SK-N-SH (cell line): ENCODE data around the gene FXYD2. TPM values are rescaled to one million over a fixed set of nuclear protein-coding genes. Genes with fewer than 3 reads are reported as not detected.

Experiments
- CTCF ChIA-PET: fragments of 300-600, 350-600 bp; formaldehyde crosslinking; extraction: SDS; loops from one replicate; lab custom pipeline; 2021; lab: Yijun Ruan, JAX
- POLR2A ChIA-PET: fragments of 350-600 bp; sonication (Branson Sonifier 250); formaldehyde crosslinking; extraction: SDS; loops from one replicate; lab custom pipeline; 2020; ENCODE audit warnings: antibody characterized with exemption, inconsistent platforms; lab: Yijun Ruan, JAX
- DNase-seq: peaks from one replicate; pipeline ENCODE4 v3.0.0; 2012
- H2AFZ ChIP-seq: fragments of 200-600 bp; sonication (generic); 2 replicates; pipeline ENCODE4 v1.8.1; 2016; ENCODE audit warnings: antibody characterized with exemption, mild to moderate bottlenecking, low read depth
- H3F3A ChIP-seq: fragments of 200-600 bp; sonication (generic); replicated peaks from 2 replicates; pipeline ENCODE3; 2016; ENCODE audit warnings: antibody characterized with exemption, mild to moderate bottlenecking; ENCODE audit not compliant: insufficient read depth
- H3K27ac ChIP-seq, 2 experiments: fragments of 200-500 bp in 1 of 2; fragments of 200-600 bp in 1 of 2; sonication (Bioruptor generic) in 1 of 2; sonication (generic), shearing (Covaris generic) in 1 of 2; 2 replicates each; pipeline versions ENCODE4 v1.5.1 to v1.6.1; 2014 to 2016; ENCODE audit warnings: low read depth in 2 of 2, inconsistent platforms in 1 of 2, low read length in 1 of 2, mild to moderate bottlenecking in 1 of 2, mixed read lengths in 1 of 2
- H3K27me3 ChIP-seq: fragments of 200-600 bp; sonication (generic), shearing (Covaris generic); 2 replicates; pipeline ENCODE4 v1.6.1; 2016; ENCODE audit warnings: mixed run types; ENCODE audit not compliant: insufficient read depth
- H3K36me3 ChIP-seq, 2 experiments: fragments of 200-500 bp in 1 of 2; fragments of 200-600 bp in 1 of 2; sonication (Bioruptor generic) in 1 of 2; sonication (generic) in 1 of 2; replicated peaks in 1 of 2; 2 replicates each; pipeline versions ENCODE3 to v1.5.1; 2014 to 2016; ENCODE audit warnings: low read length in 1 of 2, mild to moderate bottlenecking in 1 of 2; ENCODE audit not compliant: insufficient read depth in 2 of 2, control insufficient read depth in 1 of 2
- H3K4me1 ChIP-seq, 2 experiments: fragments of 200-500 bp in 1 of 2; fragments of 200-600 bp in 1 of 2; sonication (Bioruptor generic) in 1 of 2; sonication (generic), shearing (Covaris generic) in 1 of 2; 2 replicates each; pipeline versions ENCODE4 v1.5.1 to v1.6.1; 2014 to 2016; ENCODE audit warnings: low read depth in 1 of 2, low read length in 1 of 2, mixed run types in 1 of 2; ENCODE audit not compliant: insufficient read depth in 2 of 2, control insufficient read depth in 1 of 2
- H3K4me2 ChIP-seq: fragments of 200-600 bp; sonication (generic), shearing (Covaris generic); 2 replicates; pipeline ENCODE4 v1.6.1; 2017; ENCODE audit warnings: mixed run types
- H3K4me3 ChIP-seq, 2 experiments: fragments of 200-500 bp in 1 of 2; fragments of 200-600 bp in 1 of 2; sonication (Bioruptor generic) in 1 of 2; sonication (generic), shearing (Covaris generic) in 1 of 2; 2 replicates each; pipeline versions ENCODE4 v1.5.1 to v1.8.1; 2014 to 2016; ENCODE audit warnings: low read depth in 2 of 2, inconsistent platforms in 1 of 2, low read length in 1 of 2, mild to moderate bottlenecking in 1 of 2, mixed read lengths in 1 of 2, moderate library complexity in 1 of 2
- H3K79me2 ChIP-seq: fragments of 200-600 bp; sonication (generic); 2 replicates; pipeline ENCODE4 v1.8.1; 2017; ENCODE audit warnings: mild to moderate bottlenecking; ENCODE audit not compliant: insufficient read depth
- H3K9ac ChIP-seq: fragments of 200-600 bp; sonication (generic); 2 replicates; pipeline ENCODE4 v1.6.1; 2017; ENCODE audit warnings: mixed run types
- H3K9me2 ChIP-seq: fragments of 200-600 bp; sonication (generic); 2 replicates; pipeline ENCODE4 v1.6.1; 2017; ENCODE audit warnings: mixed run types
- H3K9me3 ChIP-seq: fragments of 200-600 bp; sonication (generic); 2 replicates; pipeline ENCODE4 v1.6.1; 2017; ENCODE audit warnings: mixed run types, mild to moderate bottlenecking, moderate library complexity
- H4K20me1 ChIP-seq: fragments of 200-600 bp; sonication (generic); 2 replicates; pipeline ENCODE4 v1.6.1; 2017; ENCODE audit warnings: mild to moderate bottlenecking, mixed run types; ENCODE audit not compliant: insufficient read depth
- ELF1 ChIP-seq: IDR thresholded peaks from 2 replicates; pipeline ENCODE4 v1.4.0; 2012
- EZH2phosphoT487 ChIP-seq: fragments of 200-600 bp; sonication (generic); IDR thresholded peaks from 2 replicates; pipeline ENCODE4 v1.6.1; 2017; ENCODE audit warnings: low read depth, mixed run types, mild to moderate bottlenecking, antibody characterized with exemption, moderate library complexity, borderline replicate concordance
- FOSL2 ChIP-seq: IDR thresholded peaks from 2 replicates; pipeline ENCODE4 v1.4.0; 2012; ENCODE audit warnings: low read depth, mild to moderate bottlenecking, moderate library complexity, borderline replicate concordance
- FOXJ3 ChIP-seq: sonication (generic); formaldehyde crosslinking; IDR thresholded peaks from 2 replicates; pipeline ENCODE4 v1.5.1; 2020; ENCODE audit warnings: mild to moderate bottlenecking, missing genetic modification reagents
- GABPA ChIP-seq: IDR thresholded peaks from 2 replicates; pipeline ENCODE4 v1.4.0; 2012; ENCODE audit warnings: low read depth, mild to moderate bottlenecking
- GATA2 ChIP-seq: sonication (generic); formaldehyde crosslinking; IDR thresholded peaks from 2 replicates; pipeline ENCODE4 v1.5.0; 2020; ENCODE audit warnings: mild to moderate bottlenecking, missing genetic modification reagents
- JUND ChIP-seq: IDR thresholded peaks from 2 replicates; pipeline ENCODE4 v1.4.0; 2012
- MXI1 ChIP-seq: IDR thresholded peaks from 2 replicates; pipeline ENCODE4 v1.6.1; 2012; ENCODE audit warnings: mild to moderate bottlenecking, low read depth, low read length, improper control_type of control experiment
- NFIC ChIP-seq: IDR thresholded peaks from 2 replicates; pipeline ENCODE4 v1.4.0; 2012; ENCODE audit warnings: borderline replicate concordance
- POLR2AphosphoS5 ChIP-seq: IDR thresholded peaks from 2 replicates; pipeline ENCODE4 v1.6.1; 2012; ENCODE audit warnings: low read depth, low read length
- RCOR1 ChIP-seq: fragments of 150-350 bp; IDR thresholded peaks from 2 replicates; pipeline ENCODE4 v1.6.1; 2017; ENCODE audit warnings: antibody characterized with exemption, low read length
- REST ChIP-seq: IDR thresholded peaks from 2 replicates; pipeline ENCODE4 v1.6.1; 2012; ENCODE audit warnings: mild to moderate bottlenecking, low read depth, low read length, moderate library complexity
- RXRA ChIP-seq: IDR thresholded peaks from 2 replicates; pipeline ENCODE4 v1.4.0; 2012; ENCODE audit warnings: low read depth, mild to moderate bottlenecking, borderline replicate concordance
- TAF1 ChIP-seq: IDR thresholded peaks from 2 replicates; pipeline ENCODE4 v1.6.1; 2012; ENCODE audit warnings: low read depth, mild to moderate bottlenecking, low read length, moderate library complexity, borderline replicate concordance
- TEAD4 ChIP-seq: IDR thresholded peaks from 2 replicates; pipeline ENCODE4 v1.4.0; 2012; ENCODE audit warnings: mild to moderate bottlenecking, borderline replicate concordance; ENCODE audit not compliant: insufficient read depth
- USF1 ChIP-seq: IDR thresholded peaks from 2 replicates; pipeline ENCODE4 v1.4.0; 2012; ENCODE audit warnings: low read depth, borderline replicate concordance
- ZBTB33 ChIP-seq: IDR thresholded peaks from 2 replicates; pipeline ENCODE4 v1.4.0; 2012; ENCODE audit warnings: low read depth, borderline replicate concordance
- WGBS: methylation state at CpG from one replicate; pipeline ENCODE4 v1.1.6; 2017; ENCODE audit warnings: low lambda C conversion rate; 5-methylcytosine and 5-hydroxymethylcytosine counted together
- polyA plus RNA-seq, 3 experiments: library from polyadenylated mRNA; depleted of rRNA; stranded (reverse); fragments of >200 nt; gene quantifications; 2 replicates each; pipeline ENCODE4 v1.2.3, GENCODE V29; 2012
- TF ChIP-seq, protein P1 (sequence below): IDR thresholded peaks from 2 replicates; pipeline ENCODE4 v1.4.0; 2012; ENCODE audit warnings: low read depth
- TF ChIP-seq, protein P2 (sequence below): IDR thresholded peaks from 2 replicates; pipeline ENCODE4; 2012

Gene FXYD2
- polyA plus RNA-seq, 1 of the 3 experiments (the other 2 are of a cell fraction), result not detected

GRCh38 chr11:117805045-117805444 lies 19.5 kb downstream of the FXYD2 start:
- TF ChIP-seq TEAD4, result no peak
- TF ChIP-seq EZH2phosphoT487, result no peak
- TF ChIP-seq, protein P1, sequence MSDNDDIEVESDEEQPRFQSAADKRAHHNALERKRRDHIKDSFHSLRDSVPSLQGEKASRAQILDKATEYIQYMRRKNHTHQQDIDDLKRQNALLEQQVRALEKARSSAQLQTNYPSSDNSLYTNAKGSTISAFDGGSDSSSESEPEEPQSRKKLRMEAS, result no peak
- TF ChIP-seq FOXJ3 (CRISPR knock-in tag), result no peak
- TF ChIP-seq JUND, result no peak
- no peak for TF ChIP-seq TAF1
- TF ChIP-seq NFIC, result no peak
- no peak for TF ChIP-seq ZBTB33
- TF ChIP-seq USF1, result no peak
- TF ChIP-seq, protein P2, sequence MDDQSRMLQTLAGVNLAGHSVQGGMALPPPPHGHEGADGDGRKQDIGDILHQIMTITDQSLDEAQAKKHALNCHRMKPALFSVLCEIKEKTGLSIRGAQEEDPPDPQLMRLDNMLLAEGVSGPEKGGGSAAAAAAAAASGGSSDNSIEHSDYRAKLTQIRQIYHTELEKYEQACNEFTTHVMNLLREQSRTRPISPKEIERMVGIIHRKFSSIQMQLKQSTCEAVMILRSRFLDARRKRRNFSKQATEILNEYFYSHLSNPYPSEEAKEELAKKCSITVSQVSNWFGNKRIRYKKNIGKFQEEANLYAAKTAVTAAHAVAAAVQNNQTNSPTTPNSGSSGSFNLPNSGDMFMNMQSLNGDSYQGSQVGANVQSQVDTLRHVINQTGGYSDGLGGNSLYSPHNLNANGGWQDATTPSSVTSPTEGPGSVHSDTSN, result no peak
- TF ChIP-seq FOSL2, result no peak
- TF ChIP-seq RXRA, result no peak
- TF ChIP-seq REST, result no peak
- no peak for TF ChIP-seq GABPA
- TF ChIP-seq MXI1, result no peak
- TF ChIP-seq ELF1, result no peak
- TF ChIP-seq RCOR1, result no peak
- TF ChIP-seq POLR2AphosphoS5, result no peak
- TF ChIP-seq GATA2 (CRISPR knock-in tag), result no peak
- no peak overlapping the region for H3K4me2 ChIP-seq
- no peaks in the 10 kb centered on the region for H3K36me3 ChIP-seq
- POLR2A ChIA-PET, result no interaction called here
- no peaks in the 10 kb centered on the region for H3K9me2 ChIP-seq
- no peak overlapping the region for H3K9ac ChIP-seq
- no peaks in the 10 kb centered on the region for H4K20me1 ChIP-seq
- DNase-seq, result no peak
- 0% methylated on average over 1 of the region's 1 CpG for WGBS
- peaks cover 25% of the 10 kb centered on the region; the same call in 1 of the 2 replicates for H3K27me3 ChIP-seq
- no peak overlapping the region for H3K27ac ChIP-seq
- no peaks in the 10 kb centered on the region for H3K9me3 ChIP-seq
- no peak overlapping the region for H2AFZ ChIP-seq
- H3K79me2 ChIP-seq, result no peaks in the 10 kb centered on the region
- no peaks in the 10 kb centered on the region for H3F3A ChIP-seq
- H3K4me3 ChIP-seq, result no peak overlapping the region
- H3K4me1 ChIP-seq, result peaks cover 0 to 5% of the 10 kb centered on the region in 2 experiments; a peak in 1 of 4 replicates
- CTCF ChIA-PET, result interaction anchor here (0.8 to 15.4 kb wide), 8 partner anchors 10 to 379 kb away, joined by 3 to 449 read pairs (median 67); partner anchors contain the start of gene FXYD2
